ENCODE data around the gene INHBE. TPM values are rescaled to one million over a fixed set of nuclear protein-coding genes. Genes with fewer than 3 reads are reported as not detected.
"Not testable (repeated sequence)": the region's sequence is repeated elsewhere in the genome, so short reads cannot be mapped to it uniquely, and the experiment has no call there.

The INHBE gene
- total RNA-seq, 4 donors from 2014 or later, result not detected

- DNase-seq, result no peak
- intact Hi-C loops (cut with DNase I; ENCODE audit: low total_unique reads) (no loop called here), in situ Hi-C loops (cut with MboI; ENCODE audit: low pct_ligation_motif_present in 1 of 4, low pct_unique_long_range_greater_than_20kb in 1 of 4, low sequenced_read_pairs in 3 of 4) (no loop called here)
- no peaks in the 10 kb centered on the region for H3K4me1 ChIP-seq
- no peak overlapping the region for H3K27ac ChIP-seq
- WGBS, 2 donors (ENCODE audit: low coverage in 1 of 2), result 94% methylated on average over 5 to 11 of the region's 11 CpGs
- H3K27me3 ChIP-seq, result no peaks in the 10 kb centered on the region
- no peaks in the 10 kb centered on the region for H3K9me3 ChIP-seq
- H3K4me3 ChIP-seq, result no peak overlapping the region
- peaks cover 0 to 45% (median 21%) of the 10 kb centered on the region in 4 donors for H3K36me3 ChIP-seq
- no peak for TF ChIP-seq CTCF (IDR thresholded peaks at IDR 0.05)
- TF ChIP-seq EP300 (IDR thresholded peaks at IDR 0.05; ENCODE audit: low read depth), result no peak
- no peak for TF ChIP-seq POLR2AphosphoS5 (IDR thresholded peaks at IDR 0.05)
- TF ChIP-seq POLR2A (IDR thresholded peaks at IDR 0.05), result no peak
Measured at GRCh38 chr12:57500213-57500612, 45.1 kb downstream of the INHBE start.

- H3K27me3 ChIP-seq; H3K27ac ChIP-seq; DNase-seq; H3K4me1 ChIP-seq; H3K4me3 ChIP-seq; intact Hi-C loops (cut with DNase I; ENCODE audit: low total_unique reads); in situ Hi-C loops (cut with MboI; ENCODE audit: low pct_ligation_motif_present in 1 of 4, low pct_unique_long_range_greater_than_20kb in 1 of 4, low sequenced_read_pairs in 3 of 4); H3K9me3 ChIP-seq: not testable (repeated sequence)
- 97% methylated on average over 18 to 22 of the region's 22 CpGs for WGBS, 2 donors (ENCODE audit: low coverage in 1 of 2)
- peaks cover 0 to 57% (median 29%) of the 10 kb centered on the region in 4 donors for H3K36me3 ChIP-seq
Measured at GRCh38 chr12:57502311-57502969, 47.3 kb downstream of the INHBE start.

- intact Hi-C loops (cut with DNase I; ENCODE audit: low total_unique reads); H3K9me3 ChIP-seq; H3K27ac ChIP-seq; H3K4me1 ChIP-seq; DNase-seq; H3K4me3 ChIP-seq; in situ Hi-C loops (cut with MboI; ENCODE audit: low pct_ligation_motif_present in 1 of 4, low pct_unique_long_range_greater_than_20kb in 1 of 4, low sequenced_read_pairs in 3 of 4); H3K27me3 ChIP-seq: not testable (repeated sequence)
- WGBS, 2 donors (ENCODE audit: low coverage in 1 of 2), result 75 to 93% methylated on average over 3 to 4 of the region's 4 CpGs
- peaks cover 0 to 54% (median 19%) of the 10 kb centered on the region in 4 donors for H3K36me3 ChIP-seq
Measured at GRCh38 chr12:57506541-57506940, 51.4 kb downstream of the INHBE start.

Small RNA genes within 50 kb of the gene (small RNA-seq; reads per million reads assigned to genes)
- gene RNU6-879P, result 0 reads per million in 4 donors

Other genes with a start within 250 kb of the INHBE start
- not detected for gene NXPH4, start 238.5 kb upstream of the INHBE start, total RNA-seq
- gene SHMT2, start 225.6 kb upstream of the INHBE start, total RNA-seq, result 100 to 1,000 TPM in 1 of 4 donors, 10 to 100 TPM in 3; 29.2 to 104 (median 33.4) TPM
- gene STAC3, start 204.1 kb upstream of the INHBE start, total RNA-seq, result 1 to 10 TPM; 1.8 to 3.3 (median 1.9) TPM
- gene R3HDM2, start 24.3 kb upstream of the INHBE start, total RNA-seq, result 10 to 100 TPM; 26.3 to 56.9 (median 33.3) TPM
- gene INHBC, start 20.5 kb upstream of the INHBE start, total RNA-seq, result not detected
- gene GLI1, start 4.5 kb downstream of the INHBE start, total RNA-seq, result 1 to 10 TPM in 1 of 4 donors, under 1 TPM in 2, not detected in 1; 0.41 to 1.2 (median 0.79) TPM
- 10 to 100 TPM in 3 of 4 donors, not detected in 1; 11.7 to 87.2 (median 27.3) TPM for gene ARHGAP9, start 24.6 kb downstream of the INHBE start, total RNA-seq
- 100 to 1,000 TPM in 2 of 4 donors, 10 to 100 TPM in 2; 39.0 to 184 (median 103) TPM for gene MARS1, start 32.8 kb downstream of the INHBE start, total RNA-seq
- 100 to 1,000 TPM in 2 of 4 donors, 10 to 100 TPM in 2; 27.6 to 338 (median 67.6) TPM for gene DDIT3, start 65.2 kb downstream of the INHBE start, total RNA-seq
- 100 to 1,000 TPM in 1 of 4 donors, 10 to 100 TPM in 3; 36.6 to 155 (median 51.0) TPM for gene MBD6, start 67.5 kb downstream of the INHBE start, total RNA-seq
- 100 to 1,000 TPM; 154 to 344 (median 175) TPM for gene DCTN2, start 91.9 kb downstream of the INHBE start, total RNA-seq
- 1 to 10 TPM; 1.3 to 6.2 (median 1.6) TPM for gene KIF5A, start 94.7 kb downstream of the INHBE start, total RNA-seq
- 100 to 1,000 TPM in 1 of 4 donors, 10 to 100 TPM in 3; 38.4 to 308 (median 45.8) TPM for gene PIP4K2C, start 135.9 kb downstream of the INHBE start, total RNA-seq
- 10 to 100 TPM in 1 of 4 donors, 1 to 10 TPM in 3; 8.0 to 10.9 (median 9.6) TPM for gene DTX3, start 149.5 kb downstream of the INHBE start, total RNA-seq
- gene ARHGEF25, start 156.1 kb downstream of the INHBE start, total RNA-seq, result 10 to 100 TPM in 3 of 4 donors, 1 to 10 TPM in 1; 6.6 to 35.9 (median 15.3) TPM
- 1 to 10 TPM in 2 of 4 donors, under 1 TPM in 1, not detected in 1; 0.68 to 6.4 (median 2.1) TPM for gene B4GALNT1, start 177.9 kb downstream of the INHBE start, total RNA-seq
- gene OS9, start 238.8 kb downstream of the INHBE start, total RNA-seq, result 100 to 1,000 TPM; 187 to 362 (median 249) TPM

Measured in transverse colon (tissue), 4 donors.